Neutrophil (primary cell): Measurements from ENCODE around the gene EPHA8.

Source experiments
- H3K27ac ChIP-seq: fragments of 200-600 bp; sonication (generic); 2 replicates; pipeline ENCODE4 v1.5.1; 2016; ENCODE audit warnings: mild to moderate bottlenecking, moderate library complexity
- H3K27me3 ChIP-seq: fragments of 200-600 bp; sonication (generic); 2 replicates; pipeline ENCODE4 v1.6.0; 2016; ENCODE audit warnings: mild to moderate bottlenecking
- H3K36me3 ChIP-seq: fragments of 200-600 bp; sonication (generic); 2 replicates; pipeline ENCODE4 v1.5.1; 2017
- H3K4me1 ChIP-seq, 2 experiments: fragments of 200-600 bp in 1 of 2; sonication (generic) in 1 of 2; 1 replicate in 1 of 2; 2 replicates in 1 of 2; pipeline versions ENCODE4 v1.5.1 to v1.6.1; 2013 to 2016; ENCODE audit warnings: low read depth in 1 of 2, low read length in 1 of 2, mild to moderate bottlenecking in 1 of 2, moderate library complexity in 1 of 2; ENCODE audit not compliant: control insufficient read depth in 1 of 2, insufficient read depth in 1 of 2
- H3K4me3 ChIP-seq, 2 experiments: fragments of 200-600 bp in 1 of 2; sonication (generic) in 1 of 2; 1 replicate in 1 of 2; 2 replicates in 1 of 2; pipeline ENCODE4 v1.5.1; 2013 to 2016; ENCODE audit warnings: low read depth in 1 of 2, low read length in 1 of 2, mild to moderate bottlenecking in 1 of 2, moderate library complexity in 1 of 2
- H3K9me3 ChIP-seq: fragments of 200-600 bp; sonication (generic); 2 replicates; pipeline ENCODE4 v1.5.1; 2016
- TF ChIP-seq, protein P1 (sequence below): fragments of 200-600 bp; sonication (generic); IDR thresholded peaks from 2 replicates; pipeline ENCODE4 v1.5.1; 2016; ENCODE audit warnings: antibody characterized with exemption

EPHA8 gene

DNA sequence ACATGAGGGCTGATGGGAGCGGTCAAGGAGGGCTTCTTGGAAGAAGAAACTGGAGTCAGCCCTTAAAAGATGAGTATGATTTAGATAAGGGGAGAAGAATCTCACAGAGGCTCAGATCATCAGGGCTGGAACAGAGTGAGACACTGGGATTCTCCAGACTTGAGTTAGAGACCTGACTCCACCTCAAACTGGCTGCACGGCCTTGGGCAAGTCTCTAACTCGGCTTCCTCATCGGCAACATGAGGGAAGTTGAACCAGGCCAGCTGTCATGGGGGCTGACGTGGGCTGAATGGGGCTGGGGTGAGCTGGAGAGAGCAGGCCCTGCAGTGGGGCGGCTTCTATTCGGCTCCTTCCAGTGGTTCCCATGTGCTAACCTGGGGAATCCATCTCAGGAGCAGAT, 82.6 kb downstream of the EPHA8 start:
- Histone ChIP-seq H3K36me3 (no peaks in the 10 kb centered on the region), H3K4me3 (no peak overlapping the region), H3K9me3 (no peaks in the 10 kb centered on the region), H3K27me3 (peaks cover 8% of the 10 kb centered on the region), H3K4me1 (no peaks in the 10 kb centered on the region), H3K27ac (no peak overlapping the region)
- TF ChIP-seq, protein P1, sequence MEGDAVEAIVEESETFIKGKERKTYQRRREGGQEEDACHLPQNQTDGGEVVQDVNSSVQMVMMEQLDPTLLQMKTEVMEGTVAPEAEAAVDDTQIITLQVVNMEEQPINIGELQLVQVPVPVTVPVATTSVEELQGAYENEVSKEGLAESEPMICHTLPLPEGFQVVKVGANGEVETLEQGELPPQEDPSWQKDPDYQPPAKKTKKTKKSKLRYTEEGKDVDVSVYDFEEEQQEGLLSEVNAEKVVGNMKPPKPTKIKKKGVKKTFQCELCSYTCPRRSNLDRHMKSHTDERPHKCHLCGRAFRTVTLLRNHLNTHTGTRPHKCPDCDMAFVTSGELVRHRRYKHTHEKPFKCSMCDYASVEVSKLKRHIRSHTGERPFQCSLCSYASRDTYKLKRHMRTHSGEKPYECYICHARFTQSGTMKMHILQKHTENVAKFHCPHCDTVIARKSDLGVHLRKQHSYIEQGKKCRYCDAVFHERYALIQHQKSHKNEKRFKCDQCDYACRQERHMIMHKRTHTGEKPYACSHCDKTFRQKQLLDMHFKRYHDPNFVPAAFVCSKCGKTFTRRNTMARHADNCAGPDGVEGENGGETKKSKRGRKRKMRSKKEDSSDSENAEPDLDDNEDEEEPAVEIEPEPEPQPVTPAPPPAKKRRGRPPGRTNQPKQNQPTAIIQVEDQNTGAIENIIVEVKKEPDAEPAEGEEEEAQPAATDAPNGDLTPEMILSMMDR: no peak

DNA sequence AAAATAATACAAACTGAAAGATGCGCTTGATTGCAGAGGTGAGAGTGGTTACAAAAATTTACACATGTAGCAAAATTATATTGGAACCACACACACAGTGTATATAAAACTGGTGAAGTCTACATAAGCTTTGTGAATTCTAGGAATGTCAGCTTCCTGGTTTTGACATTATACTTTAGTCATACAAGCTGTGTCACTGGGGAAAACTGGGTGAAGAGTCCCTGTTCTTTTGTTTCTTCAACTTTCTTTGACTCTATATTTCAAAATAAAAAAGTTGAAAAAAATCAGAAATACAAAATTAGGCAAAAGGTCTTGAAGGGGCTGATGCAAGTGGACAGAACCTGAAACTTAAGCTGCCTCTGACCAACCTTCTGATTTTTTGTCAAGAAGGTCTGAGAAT, 83.1 kb downstream of the EPHA8 start:
- H3K27me3 ChIP-seq: peaks cover 7% of the 10 kb centered on the region
- TF ChIP-seq, protein P1: no peak
- no peaks in the 10 kb centered on the region for H3K36me3 ChIP-seq
- no peaks in the 10 kb centered on the region for H3K4me1 ChIP-seq
- no peak overlapping the region for H3K27ac ChIP-seq
- no peak overlapping the region for H3K4me3 ChIP-seq
- no peaks in the 10 kb centered on the region for H3K9me3 ChIP-seq

DNA sequence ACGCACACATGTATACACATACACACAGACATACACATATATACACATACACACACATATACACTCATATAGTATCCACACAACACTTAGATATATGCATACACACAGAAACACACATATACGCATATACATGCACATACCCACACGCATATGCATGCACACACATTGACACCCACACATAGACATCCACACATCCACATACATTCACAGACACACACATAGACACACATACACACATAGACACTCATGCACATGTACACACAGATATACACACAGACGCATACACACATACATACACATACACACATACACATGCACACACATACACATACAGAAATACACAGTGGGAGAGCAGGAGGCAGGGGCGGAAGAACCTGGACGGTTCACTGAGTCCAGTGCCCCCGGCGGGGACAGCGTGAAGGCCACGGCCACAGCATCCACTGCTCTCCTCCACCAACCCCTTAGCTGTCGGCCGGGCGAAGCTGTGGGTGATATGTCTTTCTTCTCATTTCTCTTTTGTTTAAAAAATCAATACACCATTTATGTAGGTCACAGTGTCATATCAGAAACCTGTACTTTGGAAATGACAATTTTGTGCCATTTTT, 86.9 kb downstream of the EPHA8 start:
- H3K9me3 ChIP-seq: no peaks in the 10 kb centered on the region
- TF ChIP-seq, protein P1: no peak
- H3K4me1 ChIP-seq: no peaks in the 10 kb centered on the region
- H3K36me3 ChIP-seq: no peaks in the 10 kb centered on the region
- no peak overlapping the region for H3K27ac ChIP-seq
- H3K4me3 ChIP-seq: no peak overlapping the region
- H3K27me3 ChIP-seq: no peaks in the 10 kb centered on the region

DNA sequence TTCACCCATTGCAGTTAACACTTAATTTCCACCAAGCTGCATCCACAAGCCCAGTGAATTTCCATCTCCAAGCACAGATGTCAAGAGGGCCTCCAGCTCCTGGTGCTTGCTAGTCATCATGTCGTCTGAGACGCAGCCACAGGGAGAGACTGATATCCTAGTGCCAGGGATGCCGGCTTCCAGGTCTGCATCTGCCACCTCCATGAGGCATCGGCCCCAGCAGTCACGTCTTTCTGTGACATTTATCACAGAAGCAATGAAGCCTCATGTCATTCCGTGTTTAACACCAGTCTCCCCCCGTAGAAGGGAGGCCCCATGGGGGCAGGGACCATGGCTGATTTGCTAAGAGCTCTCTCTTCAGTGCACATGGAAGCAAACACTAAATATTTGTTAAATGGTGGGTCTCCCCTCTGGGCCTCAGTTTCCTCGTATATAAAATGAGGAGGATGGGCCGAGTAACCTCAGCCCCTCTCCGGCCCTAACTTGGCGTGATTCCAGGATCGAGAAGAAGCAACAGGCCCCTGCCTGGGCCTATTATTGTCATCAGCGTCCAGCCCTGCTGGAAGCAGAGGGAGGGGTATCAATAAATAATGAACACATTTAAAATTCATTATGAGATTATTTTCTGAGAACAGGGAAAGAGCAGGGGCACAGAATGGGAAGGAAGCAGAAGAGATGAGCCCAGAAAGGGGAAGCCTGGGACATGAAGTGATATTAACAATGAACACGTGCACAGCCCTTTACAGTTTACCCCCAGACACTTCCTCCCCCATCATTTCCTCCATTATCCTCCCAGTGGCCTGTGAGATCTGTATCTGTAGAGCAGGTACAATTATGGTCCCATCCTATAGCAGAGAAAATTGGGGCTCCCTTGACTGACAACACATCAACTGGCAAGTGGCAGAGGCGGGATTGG, 88.9 kb downstream of the EPHA8 start:
- Histone ChIP-seq H3K36me3 (no peaks in the 10 kb centered on the region), H3K9me3 (no peaks in the 10 kb centered on the region), H3K4me3 (no peak overlapping the region), H3K4me1 (no peaks in the 10 kb centered on the region), H3K27me3 (no peaks in the 10 kb centered on the region), H3K27ac (no peak overlapping the region)
- TF ChIP-seq, protein P1: no peak

DNA sequence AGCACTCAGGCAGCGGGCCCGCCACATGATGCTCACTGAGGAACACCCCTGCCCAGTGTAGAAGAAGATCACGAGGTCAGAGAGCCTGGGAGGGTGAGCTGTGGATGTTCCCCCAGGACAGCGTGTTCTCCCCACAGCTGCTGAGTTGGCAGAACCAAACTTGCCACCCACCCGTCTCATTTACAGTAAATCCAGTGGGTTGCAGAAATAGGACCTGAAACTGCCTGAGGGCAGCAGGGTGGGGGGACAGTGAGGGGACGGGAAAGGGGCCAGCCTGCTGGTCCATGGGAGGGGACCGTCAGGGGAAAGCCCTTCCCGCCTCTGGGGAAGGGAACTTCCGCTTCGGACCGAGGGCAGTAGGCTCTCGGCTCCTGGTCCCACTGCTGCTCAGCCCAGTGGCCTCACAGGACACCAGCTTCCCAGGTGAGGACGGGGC, 89.6 kb downstream of the EPHA8 start, which contains the start of gene C1QB:
C1QB (plus strand) TSS at position 356 of the 436 bp plus-strand sequence. CDS start 6,227 bp downstream, outside the sequence.
- Histone ChIP-seq H3K27me3 (no peaks in the 10 kb centered on the region), H3K4me1 (no peaks in the 10 kb centered on the region)
- TF ChIP-seq, protein P1: no peak

More for the DNA sequence above, 89.6 kb downstream of the EPHA8 start, which contains the start of gene C1QB:
- no peak within 1 kb of the TSS for H3K27ac ChIP-seq
- H3K9me3 ChIP-seq: no peaks in the 10 kb centered on the region
- no peak within 1 kb of the TSS for H3K4me3 ChIP-seq
- no peaks in the 10 kb centered on the region for H3K36me3 ChIP-seq
